Measurements from ENCODE around the gene PCNT. TPM values are rescaled to one million over a fixed set of nuclear protein-coding genes. Genes with fewer than 3 reads are reported as not detected.

The PCNT gene
- total and polyA plus RNA-seq, 2 of the 4 experiments (the other 2 are of a cell fraction) = 10.0 to 19.4 TPM

DNA sequence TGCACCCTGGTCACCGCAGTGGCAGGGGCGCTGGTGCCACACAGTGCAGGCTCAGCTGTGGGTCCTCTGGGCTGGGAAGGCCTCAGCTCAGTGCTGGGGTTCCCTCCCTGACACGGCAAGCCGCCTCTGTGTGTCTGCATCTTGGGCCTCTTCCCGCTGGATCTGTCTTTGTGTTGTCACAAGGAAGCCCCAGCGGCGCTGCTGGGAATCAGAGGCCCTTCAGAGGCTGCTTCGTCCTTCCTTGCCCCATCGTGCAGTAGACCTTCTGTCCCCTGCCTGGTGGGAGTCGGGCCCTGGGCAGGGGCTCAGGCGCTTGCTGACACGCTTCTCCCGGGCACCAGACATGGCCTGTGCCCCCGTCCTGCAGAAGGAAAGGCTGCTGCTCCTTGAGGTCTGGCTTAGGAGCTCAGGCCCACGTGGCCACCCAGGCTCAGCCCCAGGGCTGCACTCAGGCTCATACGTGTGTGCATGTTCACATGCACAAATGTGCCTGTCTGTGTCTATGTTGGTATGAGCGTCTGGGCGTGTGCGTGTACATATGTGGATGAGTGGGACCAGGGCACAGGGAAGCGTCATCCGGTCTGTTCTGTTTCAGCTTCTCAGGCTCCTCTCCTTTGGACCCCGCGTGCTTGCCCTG, 110.5 kb downstream of the PCNT start:
- no peak overlapping the region for H2AK9ac ChIP-seq (replicated peaks; ENCODE audit: low read depth, low read length, poor library complexity)
- peaks cover 0 to 8% of the 10 kb centered on the region in 2 experiments; a peak in 2 of 4 replicates for H3K79me1 ChIP-seq (ENCODE audit: low read depth in 1 of 2, low read length in 2 of 2)
- intact Hi-C loops (cut with micrococcal nuclease) (no loop called here), in situ Hi-C loops (cut with MboI; ENCODE audit: low sequenced_read_pairs) (no loop called here), dilution Hi-C loops (cut with HindIII; ENCODE audit: low sequenced_read_pairs, unreplicated experiment) (no loop called here)
- H4K20me1 ChIP-seq (ENCODE audit: insufficient read depth, low read length) = no peaks in the 10 kb centered on the region
- no peak overlapping the region for H2BK5ac ChIP-seq (ENCODE audit: low read depth, low read length, poor library complexity, severe bottlenecking)
- H4K91ac ChIP-seq (ENCODE audit: insufficient read depth, low read depth, low read length) = no peak overlapping the region
- no peak overlapping the region; the same call in 1 of the 2 replicates for H3K14ac ChIP-seq (replicated peaks; ENCODE audit: low read depth, low read length)
- no peak overlapping the region for H2AFZ ChIP-seq (replicated peaks; ENCODE audit: low read length, poor library complexity)
- H4K8ac ChIP-seq (ENCODE audit: low read depth in 2 of 2, low read length in 2 of 2) = no peak overlapping the region
- no TSS peak for BruUV-seq (replicated peaks)
- no peak overlapping the region for H3K4me3 ChIP-seq (ENCODE audit: insufficient read depth, low read depth, low read length)
- no peaks in the 10 kb centered on the region for H3K9me3 ChIP-seq (ENCODE audit: control insufficient read depth, insufficient read depth, low read length)
- peaks cover 60% of the 10 kb centered on the region for H3K36me3 ChIP-seq (ENCODE audit: control insufficient read depth, insufficient read depth, low read length)
- no peak overlapping the region for H3K27ac ChIP-seq (ENCODE audit: insufficient read depth, low read length)
- H3K18ac ChIP-seq (ENCODE audit: low read depth, low read length) = no peak overlapping the region
- H2AK5ac ChIP-seq (ENCODE audit: low read depth, low read length) = no peak overlapping the region
- no peaks in the 10 kb centered on the region for H3K27me3 ChIP-seq (ENCODE audit: control insufficient read depth, insufficient read depth, low read length)
- no peak overlapping the region for H2BK20ac ChIP-seq (ENCODE audit: low read depth, low read length)
- no peak overlapping the region for H3K4ac ChIP-seq (ENCODE audit: low read depth, low read length)
- no peak overlapping the region for H3K9ac ChIP-seq (ENCODE audit: low read depth, low read length)
- 96% methylated on average over 20 of the region's 23 CpGs; no CpG with 5 or more reads in 1 of the 2 experiments for WGBS, 2 experiments (ENCODE audit: extremely low coverage in 2 of 2, insufficient read length in 1 of 2)
- no peak overlapping the region for H3K4me2 ChIP-seq (ENCODE audit: low read depth, low read length)
- H3K56ac ChIP-seq (ENCODE audit: extremely low read depth, insufficient read depth, low read length) = no peak overlapping the region
- no peak for ATAC-seq (ENCODE audit: low read depth)
- H3K9me1 ChIP-seq (ENCODE audit: insufficient read depth, low read length) = no peaks in the 10 kb centered on the region
- no peak for DNase-seq
- TF ChIP-seq RAD21 (IDR thresholded peaks at IDR 0.05; ENCODE audit: low read length) (no peak), MAFK (IDR thresholded peaks at IDR 0.05; ENCODE audit: low read depth, low read length) (no peak), RFX5 (IDR thresholded peaks at IDR 0.05; ENCODE audit: low read depth, low read length) (no peak), CEBPB (IDR thresholded peaks at IDR 0.05; ENCODE audit: low read depth, low read length) (no peak), MXI1 (IDR thresholded peaks at IDR 0.05; ENCODE audit: borderline replicate concordance, low read depth, low read length) (no peak), CHD1 (IDR thresholded peaks at IDR 0.05; ENCODE audit: low read depth, low read length) (no peak), POLR2A (IDR thresholded peaks at IDR 0.05; ENCODE audit: low read depth, low read length) (no peak), SMC3 (IDR thresholded peaks at IDR 0.05; ENCODE audit: low read depth, low read length) (no peak), MAZ (IDR thresholded peaks at IDR 0.05; ENCODE audit: borderline replicate concordance, low read depth, low read length) (no peak), RCOR1 (IDR thresholded peaks at IDR 0.05; ENCODE audit: insufficient replicate concordance, low read length) (no peak), NFE2L2 (IDR thresholded peaks at IDR 0.05; ENCODE audit: low read depth, low read length) (no peak), BHLHE40 (IDR thresholded peaks at IDR 0.05; ENCODE audit: low read depth, low read length) (no peak)
- TF ChIP-seq, protein P1, sequence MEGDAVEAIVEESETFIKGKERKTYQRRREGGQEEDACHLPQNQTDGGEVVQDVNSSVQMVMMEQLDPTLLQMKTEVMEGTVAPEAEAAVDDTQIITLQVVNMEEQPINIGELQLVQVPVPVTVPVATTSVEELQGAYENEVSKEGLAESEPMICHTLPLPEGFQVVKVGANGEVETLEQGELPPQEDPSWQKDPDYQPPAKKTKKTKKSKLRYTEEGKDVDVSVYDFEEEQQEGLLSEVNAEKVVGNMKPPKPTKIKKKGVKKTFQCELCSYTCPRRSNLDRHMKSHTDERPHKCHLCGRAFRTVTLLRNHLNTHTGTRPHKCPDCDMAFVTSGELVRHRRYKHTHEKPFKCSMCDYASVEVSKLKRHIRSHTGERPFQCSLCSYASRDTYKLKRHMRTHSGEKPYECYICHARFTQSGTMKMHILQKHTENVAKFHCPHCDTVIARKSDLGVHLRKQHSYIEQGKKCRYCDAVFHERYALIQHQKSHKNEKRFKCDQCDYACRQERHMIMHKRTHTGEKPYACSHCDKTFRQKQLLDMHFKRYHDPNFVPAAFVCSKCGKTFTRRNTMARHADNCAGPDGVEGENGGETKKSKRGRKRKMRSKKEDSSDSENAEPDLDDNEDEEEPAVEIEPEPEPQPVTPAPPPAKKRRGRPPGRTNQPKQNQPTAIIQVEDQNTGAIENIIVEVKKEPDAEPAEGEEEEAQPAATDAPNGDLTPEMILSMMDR (conservative IDR thresholded peaks at IDR 0.05; ENCODE audit: low read depth, low read length) = no peak
- TF ChIP-seq, protein P2, sequence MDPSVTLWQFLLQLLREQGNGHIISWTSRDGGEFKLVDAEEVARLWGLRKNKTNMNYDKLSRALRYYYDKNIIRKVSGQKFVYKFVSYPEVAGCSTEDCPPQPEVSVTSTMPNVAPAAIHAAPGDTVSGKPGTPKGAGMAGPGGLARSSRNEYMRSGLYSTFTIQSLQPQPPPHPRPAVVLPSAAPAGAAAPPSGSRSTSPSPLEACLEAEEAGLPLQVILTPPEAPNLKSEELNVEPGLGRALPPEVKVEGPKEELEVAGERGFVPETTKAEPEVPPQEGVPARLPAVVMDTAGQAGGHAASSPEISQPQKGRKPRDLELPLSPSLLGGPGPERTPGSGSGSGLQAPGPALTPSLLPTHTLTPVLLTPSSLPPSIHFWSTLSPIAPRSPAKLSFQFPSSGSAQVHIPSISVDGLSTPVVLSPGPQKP (IDR thresholded peaks at IDR 0.05; ENCODE audit: borderline replicate concordance, low read depth, low read length) = no peak
- TF ChIP-seq, protein P3, sequence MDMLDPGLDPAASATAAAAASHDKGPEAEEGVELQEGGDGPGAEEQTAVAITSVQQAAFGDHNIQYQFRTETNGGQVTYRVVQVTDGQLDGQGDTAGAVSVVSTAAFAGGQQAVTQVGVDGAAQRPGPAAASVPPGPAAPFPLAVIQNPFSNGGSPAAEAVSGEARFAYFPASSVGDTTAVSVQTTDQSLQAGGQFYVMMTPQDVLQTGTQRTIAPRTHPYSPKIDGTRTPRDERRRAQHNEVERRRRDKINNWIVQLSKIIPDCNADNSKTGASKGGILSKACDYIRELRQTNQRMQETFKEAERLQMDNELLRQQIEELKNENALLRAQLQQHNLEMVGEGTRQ (IDR thresholded peaks at IDR 0.05; ENCODE audit: low read depth, low read length) = no peak
- H2BK15ac ChIP-seq (ENCODE audit: low read depth, low read length) = no peak overlapping the region
- ChIA-PET CTCF (no interaction called here), POLR2A (ENCODE audit: unreplicated experiment) (no interaction called here)
- H3K4me1 ChIP-seq (ENCODE audit: control insufficient read depth, insufficient read depth, low read length) = no peaks in the 10 kb centered on the region
- H2BK120ac ChIP-seq (ENCODE audit: low read depth, low read length) = no peak overlapping the region
- H4K5ac ChIP-seq (ENCODE audit: low read depth, low read length) = no peak overlapping the region
- H3K23ac ChIP-seq (ENCODE audit: low read depth, low read length) = no peak overlapping the region
